ENCODE data around the gene PHACTR2.
"Not testable (repeated sequence)": the region's sequence is repeated elsewhere in the genome, so short reads cannot be mapped to it uniquely, and the experiment has no call there.

Gene PHACTR2

GRCh38 chr6:143642403-143642802, 35.4 kb upstream of the PHACTR2 start:
- no peak for TF ChIP-seq CTCF (IDR thresholded peaks at IDR 0.05; ENCODE audit: control extremely low read depth, extremely low read depth, low read depth, missing control alignments)
- POLR2A ChIA-PET, result no interaction called here
- CTCF ChIA-PET, result interaction anchor here (1.1 to 1.2 kb wide), 2 partner anchors 42 to 391 kb away, joined by 3 read pairs; no protein-coding TSS in a partner anchor
- DNase-seq (ENCODE audit: extremely low spot score), result no peak

GRCh38 chr6:143647191-143647590, 30.6 kb upstream of the PHACTR2 start:
- CTCF ChIA-PET, result interaction anchor here (0.9 to 1.2 kb wide), 3 partner anchors 10 to 134 kb away, joined by 3 to 4 read pairs (median 4); no protein-coding TSS in a partner anchor
- no peak for TF ChIP-seq CTCF (IDR thresholded peaks at IDR 0.05; ENCODE audit: control extremely low read depth, extremely low read depth, low read depth, missing control alignments)
- no peak for DNase-seq (ENCODE audit: extremely low spot score)
- POLR2A ChIA-PET, result no interaction called here

GRCh38 chr6:143647732-143648131, 30.0 kb upstream of the PHACTR2 start:
- no peak for TF ChIP-seq CTCF (IDR thresholded peaks at IDR 0.05; ENCODE audit: control extremely low read depth, extremely low read depth, low read depth, missing control alignments)
- CTCF ChIA-PET, result interaction anchor here (0.9 kb wide), 1 partner anchor 11 kb away, joined by 4 read pairs; no protein-coding TSS in a partner anchor
- POLR2A ChIA-PET, result no interaction called here
- DNase-seq (ENCODE audit: extremely low spot score), result no peak

GRCh38 chr6:143649319-143649718, 28.4 kb upstream of the PHACTR2 start:
- POLR2A ChIA-PET; DNase-seq (ENCODE audit: extremely low spot score); CTCF ChIA-PET: not testable (repeated sequence)

GRCh38 chr6:143651328-143651727, 26.4 kb upstream of the PHACTR2 start:
- POLR2A ChIA-PET; DNase-seq (ENCODE audit: extremely low spot score): not testable (repeated sequence)
- CTCF ChIA-PET, result interaction anchor here (1.7 kb wide), 1 partner anchor 13 kb away, joined by 5 read pairs; no protein-coding TSS in a partner anchor

- ChIA-PET CTCF (interaction anchor here (1.0 to 1.1 kb wide), 2 partner anchors 18 to 86 kb away, joined by 3 to 4 read pairs; no protein-coding TSS in a partner anchor), POLR2A (no interaction called here)
- no peak for DNase-seq (ENCODE audit: extremely low spot score)
- TF ChIP-seq CTCF (IDR thresholded peaks at IDR 0.05; ENCODE audit: control extremely low read depth, extremely low read depth, low read depth, missing control alignments), result no peak
These were observed 24.9 kb upstream of the PHACTR2 start for GRCh38 chr6:143652841-143653331.

GRCh38 chr6:143655541-143655940, 22.2 kb upstream of the PHACTR2 start:
- ChIA-PET CTCF (no interaction called here), POLR2A (no interaction called here)
- DNase-seq (ENCODE audit: extremely low spot score), result no peak
- TF ChIP-seq CTCF (IDR thresholded peaks at IDR 0.05; ENCODE audit: control extremely low read depth, extremely low read depth, low read depth, missing control alignments), result no peak

GRCh38 chr6:143656026-143656425, 21.7 kb upstream of the PHACTR2 start:
- POLR2A ChIA-PET, result no interaction called here
- DNase-seq (ENCODE audit: extremely low spot score), result no peak
- TF ChIP-seq CTCF (IDR thresholded peaks at IDR 0.05; ENCODE audit: control extremely low read depth, extremely low read depth, low read depth, missing control alignments), result no peak
- CTCF ChIA-PET, result no interaction called here
